GM12864 (cell line): ENCODE data around the gene TM7SF2.

Experiments
- DNase-seq: peaks from one replicate; pipeline ENCODE4 v3.0.0-alpha.2; 2011; ENCODE audit warnings: low read depth
- H3K4me3 ChIP-seq: 2 replicates; pipeline ENCODE4 v1.5.1; 2011; ENCODE audit warnings: mild to moderate bottlenecking, low read depth, low read length, control low read depth
- CTCF ChIP-seq: IDR thresholded peaks from 2 replicates; pipeline ENCODE4 v1.5.1; 2011; ENCODE audit warnings: low read depth, mild to moderate bottlenecking, moderate library complexity, low read length, control low read depth, inconsistent platforms; ENCODE audit errors: missing control alignments

The TM7SF2 gene

GRCh38 chr11:65087827-65088226 is 23.8 kb upstream of the TM7SF2 start:
- no peak for TF ChIP-seq CTCF
- no peak overlapping the region for H3K4me3 ChIP-seq
- DNase-seq: no peak

GRCh38 chr11:65089621-65090020 is 22.1 kb upstream of the TM7SF2 start:
- no peak for DNase-seq
- TF ChIP-seq CTCF: no peak
- H3K4me3 ChIP-seq: no peak overlapping the region

GRCh38 chr11:65090628-65091027 is 21.0 kb upstream of the TM7SF2 start:
- no peak for TF ChIP-seq CTCF
- H3K4me3 ChIP-seq: no peak overlapping the region
- no peak for DNase-seq

GRCh38 chr11:65095427-65095826 is 16.2 kb upstream of the TM7SF2 start:
- peak overlapping the region; percentile 73; the same call in 1 of the 2 replicates for H3K4me3 ChIP-seq
- no peak for DNase-seq
- TF ChIP-seq CTCF: no peak

- DNase-seq: peak; percentile 89
- peak within 1 kb of the TSS; percentile 73 for H3K4me3 ChIP-seq
- TF ChIP-seq CTCF: no peak
These were observed 15.5 kb upstream of the TM7SF2 start, which contains the start of gene VPS51 for GRCh38 chr11:65095974-65096806. Gene VPS51 (plus strand): TSS chr11:65096214. CDS start chr11:65096251, 37 bp downstream.

GRCh38 chr11:65096926-65097325 is 14.7 kb upstream of the TM7SF2 start:
- DNase-seq: no peak

More at GRCh38 chr11:65096926-65097325, 14.7 kb upstream of the TM7SF2 start:
- no peak for TF ChIP-seq CTCF
- peak overlapping the region; percentile 73 for H3K4me3 ChIP-seq
